Measurements from ENCODE around the gene ZNF135. TPM values are rescaled to one million over a fixed set of nuclear protein-coding genes. Genes with fewer than 3 reads are reported as not detected.

ZNF135 gene
- total RNA-seq (2014; rRNA removed; shearing (Covaris generic); ENCODE audit: low replicate concordance) = not detected in 2 replicates

DNA sequence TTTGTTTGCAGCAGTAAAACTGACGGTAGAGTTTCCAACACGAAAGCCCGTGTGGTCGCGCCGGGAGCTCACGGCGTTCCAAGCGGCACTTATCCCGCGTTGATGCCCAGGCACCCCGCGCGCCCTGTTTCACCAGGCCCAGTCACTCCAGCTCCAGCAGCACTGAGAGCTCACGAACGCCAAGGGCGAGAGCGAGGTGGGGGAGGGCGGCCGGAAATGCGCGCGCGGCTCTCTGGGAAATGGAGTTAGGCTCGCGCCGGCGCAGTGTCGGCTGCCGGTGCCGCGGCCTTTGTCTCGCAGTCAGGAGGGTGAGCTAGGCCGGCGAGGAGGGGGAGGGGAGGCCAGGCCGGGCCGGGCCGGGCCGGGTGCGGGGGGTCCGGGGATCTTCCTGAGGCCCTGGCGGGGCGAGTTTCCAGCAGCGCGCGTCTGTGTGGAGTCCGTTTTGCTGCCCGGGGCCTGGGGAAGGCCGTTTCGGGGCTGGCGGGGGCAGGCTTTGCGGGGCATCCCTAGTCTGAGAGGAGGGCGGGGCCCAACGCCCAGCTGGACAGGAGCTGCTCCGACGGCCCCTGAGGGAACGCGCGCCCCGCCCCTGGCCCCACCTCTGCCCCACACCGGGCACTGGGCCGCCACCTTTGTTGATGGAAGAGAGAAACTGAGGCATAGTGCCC lies at the start of gene ZNF135:
TSS of gene ZNF135 (plus strand) at position 280 of the 668 bp plus-strand sequence. CDS start 721 bp downstream, outside the sequence.
- H2AFZ ChIP-seq (ENCODE audit: low read length) = no peak within 1 kb of the TSS
- no peaks in the 10 kb centered on the region for H3K9me2 ChIP-seq (replicated peaks; ENCODE audit: insufficient read depth, low read length)
- H3K4me3 ChIP-seq (ENCODE audit: low read length) = no peak within 1 kb of the TSS
- H3K4me1 ChIP-seq (ENCODE audit: low read length) = no peaks in the 10 kb centered on the region
- H3K27ac ChIP-seq (ENCODE audit: low read length) = no peak within 1 kb of the TSS
- no peak within 1 kb of the TSS for H3K4me2 ChIP-seq (ENCODE audit: low read depth, low read length, poor library complexity, severe bottlenecking)
- peaks cover 31% of the 10 kb centered on the region for H3K9me3 ChIP-seq (ENCODE audit: low read length)
- no peaks in the 10 kb centered on the region for H3K36me3 ChIP-seq (ENCODE audit: insufficient read depth, low read length)
- H3K27me3 ChIP-seq (ENCODE audit: low read length) = no peaks in the 10 kb centered on the region
- no peak within 1 kb of the TSS for H3K9ac ChIP-seq (ENCODE audit: low read length)
- H4K20me1 ChIP-seq (ENCODE audit: insufficient read depth, low read depth, low read length) = no peaks in the 10 kb centered on the region
- DNase-seq = no peak
- no peaks in the 10 kb centered on the region for H3K79me2 ChIP-seq (ENCODE audit: low read length)

DNA sequence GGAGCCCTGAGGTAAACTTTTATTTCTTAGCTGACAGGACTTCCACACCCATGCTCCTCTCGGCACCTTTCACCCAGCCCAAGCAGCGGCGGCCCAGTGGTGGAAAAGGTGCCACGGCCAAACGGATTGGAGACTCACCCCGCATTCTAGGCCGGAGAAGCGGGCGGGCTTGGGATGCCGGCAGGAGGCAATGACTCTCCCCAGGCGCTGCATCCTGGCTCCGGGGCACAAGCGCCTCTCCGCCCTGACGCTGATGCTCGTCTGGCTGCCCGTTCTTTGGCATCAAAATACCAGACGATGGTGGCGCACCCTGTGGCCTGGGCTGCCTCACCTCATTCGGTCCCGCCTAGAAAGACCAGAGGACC lies 49.8 kb upstream of the ZNF135 start:
- no peaks in the 10 kb centered on the region for H3K4me1 ChIP-seq (ENCODE audit: low read length)
- no peaks in the 10 kb centered on the region for H3K27me3 ChIP-seq (ENCODE audit: low read length)
- H3K27ac ChIP-seq (ENCODE audit: low read length) = no peak overlapping the region
- no peaks in the 10 kb centered on the region for H3K36me3 ChIP-seq (ENCODE audit: insufficient read depth, low read length)
- no peak overlapping the region for H3K9ac ChIP-seq (ENCODE audit: low read length)
- no peaks in the 10 kb centered on the region for H4K20me1 ChIP-seq (ENCODE audit: insufficient read depth, low read depth, low read length)
- H3K9me3 ChIP-seq (ENCODE audit: low read length) = peaks cover 31% of the 10 kb centered on the region
- no peak for DNase-seq
- no peak overlapping the region for H3K4me2 ChIP-seq (ENCODE audit: low read depth, low read length, poor library complexity, severe bottlenecking)
- H3K79me2 ChIP-seq (ENCODE audit: low read length) = no peaks in the 10 kb centered on the region
- no peak overlapping the region for H2AFZ ChIP-seq (ENCODE audit: low read length)
- H3K9me2 ChIP-seq (replicated peaks; ENCODE audit: insufficient read depth, low read length) = no peaks in the 10 kb centered on the region
- H3K4me3 ChIP-seq (ENCODE audit: low read length) = no peak overlapping the region

- H3K9ac ChIP-seq (ENCODE audit: low read length) = no peak overlapping the region
- no peaks in the 10 kb centered on the region for H3K27me3 ChIP-seq (ENCODE audit: low read length)
- H3K9me2 ChIP-seq (replicated peaks; ENCODE audit: insufficient read depth, low read length) = no peaks in the 10 kb centered on the region
- no peaks in the 10 kb centered on the region for H3K36me3 ChIP-seq (ENCODE audit: insufficient read depth, low read length)
- no peaks in the 10 kb centered on the region for H4K20me1 ChIP-seq (ENCODE audit: insufficient read depth, low read depth, low read length)
- H2AFZ ChIP-seq (ENCODE audit: low read length) = no peak overlapping the region
- peaks cover 26% of the 10 kb centered on the region for H3K9me3 ChIP-seq (ENCODE audit: low read length)
- no peak for DNase-seq
- no peak overlapping the region for H3K4me2 ChIP-seq (ENCODE audit: low read depth, low read length, poor library complexity, severe bottlenecking)
- no peaks in the 10 kb centered on the region for H3K4me1 ChIP-seq (ENCODE audit: low read length)
- no peak overlapping the region for H3K4me3 ChIP-seq (ENCODE audit: low read length)
- no peaks in the 10 kb centered on the region for H3K79me2 ChIP-seq (ENCODE audit: low read length)
- no peak overlapping the region for H3K27ac ChIP-seq (ENCODE audit: low read length)
Measured at GRCh38 chr19:58009666-58010301, 49.3 kb upstream of the ZNF135 start.

- no peaks in the 10 kb centered on the region for H3K36me3 ChIP-seq (ENCODE audit: insufficient read depth, low read length)
- H3K9ac ChIP-seq (ENCODE audit: low read length) = no peak overlapping the region
- no peak overlapping the region for H2AFZ ChIP-seq (ENCODE audit: low read length)
- H3K27me3 ChIP-seq (ENCODE audit: low read length) = no peaks in the 10 kb centered on the region
- H3K9me2 ChIP-seq (replicated peaks; ENCODE audit: insufficient read depth, low read length) = no peaks in the 10 kb centered on the region
- H3K27ac ChIP-seq (ENCODE audit: low read length) = no peak overlapping the region
- no peak overlapping the region for H3K4me2 ChIP-seq (ENCODE audit: low read depth, low read length, poor library complexity, severe bottlenecking)
- DNase-seq = no peak
- no peak overlapping the region for H3K4me3 ChIP-seq (ENCODE audit: low read length)
- H4K20me1 ChIP-seq (ENCODE audit: insufficient read depth, low read depth, low read length) = no peaks in the 10 kb centered on the region
- no peaks in the 10 kb centered on the region for H3K79me2 ChIP-seq (ENCODE audit: low read length)
- peaks cover 26% of the 10 kb centered on the region for H3K9me3 ChIP-seq (ENCODE audit: low read length)
- H3K4me1 ChIP-seq (ENCODE audit: low read length) = no peaks in the 10 kb centered on the region
Measured at GRCh38 chr19:58010507-58010906, 48.6 kb upstream of the ZNF135 start.

DNA sequence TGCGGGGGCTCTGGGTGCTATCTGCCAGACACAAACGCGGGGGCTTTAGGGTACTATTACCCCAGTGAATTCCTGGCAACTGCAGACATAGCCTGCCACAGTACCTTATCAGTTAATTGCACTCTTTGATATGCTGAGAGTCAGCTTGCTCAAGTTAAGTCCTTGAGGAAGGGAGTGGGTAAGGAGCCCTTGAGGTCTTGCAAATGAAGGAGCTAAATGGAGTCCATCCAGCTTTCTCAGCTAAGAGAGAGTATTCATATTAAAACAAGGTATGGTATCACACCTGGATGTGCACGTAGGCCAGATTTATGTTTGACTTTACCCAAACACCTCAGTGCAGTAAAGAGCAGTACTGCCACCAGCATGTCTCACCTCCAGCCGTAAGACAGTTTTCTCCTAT lies 44.9 kb upstream of the ZNF135 start:
- no peak for DNase-seq

DNA sequence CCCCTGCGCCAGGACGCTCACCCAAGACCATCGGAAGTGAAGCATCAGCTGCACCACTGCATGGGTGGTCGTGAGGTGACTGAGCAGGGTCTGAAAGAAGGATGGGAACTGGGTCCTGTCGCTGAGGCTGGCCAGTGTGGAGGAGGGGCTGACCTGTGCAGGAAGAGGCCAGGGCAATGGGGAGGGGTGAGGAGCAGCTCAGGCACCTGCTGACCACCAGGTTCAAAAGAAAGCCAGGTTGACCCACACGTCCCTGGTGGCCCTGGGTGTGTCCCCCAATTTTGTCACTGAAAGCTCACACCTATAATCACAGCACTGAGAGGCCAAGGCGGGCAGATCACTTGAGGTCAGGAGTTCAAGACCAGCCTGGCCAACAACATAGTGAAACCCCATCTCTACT lies 39.0 kb upstream of the ZNF135 start:
- Histone ChIP-seq H3K27ac (ENCODE audit: low read length) (no peak overlapping the region), H3K9me2 (replicated peaks; ENCODE audit: insufficient read depth, low read length) (no peaks in the 10 kb centered on the region), H4K20me1 (ENCODE audit: insufficient read depth, low read depth, low read length) (no peaks in the 10 kb centered on the region), H3K4me1 (ENCODE audit: low read length) (no peaks in the 10 kb centered on the region), H3K79me2 (ENCODE audit: low read length) (no peaks in the 10 kb centered on the region), H3K4me3 (ENCODE audit: low read length) (no peak overlapping the region), H3K4me2 (ENCODE audit: low read depth, low read length, poor library complexity, severe bottlenecking) (no peak overlapping the region), H3K27me3 (ENCODE audit: low read length) (no peaks in the 10 kb centered on the region), H3K36me3 (ENCODE audit: insufficient read depth, low read length) (no peaks in the 10 kb centered on the region), H3K9me3 (ENCODE audit: low read length) (peaks cover 34% of the 10 kb centered on the region), H3K9ac (ENCODE audit: low read length) (no peak overlapping the region), H2AFZ (ENCODE audit: low read length) (no peak overlapping the region)
- no peak for DNase-seq

More for the DNA sequence above, 44.9 kb upstream of the ZNF135 start:
- H3K36me3 ChIP-seq (ENCODE audit: insufficient read depth, low read length) = no peaks in the 10 kb centered on the region
- H2AFZ ChIP-seq (ENCODE audit: low read length) = no peak overlapping the region
- H3K27ac ChIP-seq (ENCODE audit: low read length) = no peak overlapping the region
- peaks cover 18% of the 10 kb centered on the region for H3K9me3 ChIP-seq (ENCODE audit: low read length)
- H4K20me1 ChIP-seq (ENCODE audit: insufficient read depth, low read depth, low read length) = no peaks in the 10 kb centered on the region
- H3K9ac ChIP-seq (ENCODE audit: low read length) = no peak overlapping the region
- no peak overlapping the region for H3K4me3 ChIP-seq (ENCODE audit: low read length)
- no peak overlapping the region for H3K4me2 ChIP-seq (ENCODE audit: low read depth, low read length, poor library complexity, severe bottlenecking)
- H3K4me1 ChIP-seq (ENCODE audit: low read length) = no peaks in the 10 kb centered on the region
- no peaks in the 10 kb centered on the region for H3K27me3 ChIP-seq (ENCODE audit: low read length)
- no peaks in the 10 kb centered on the region for H3K9me2 ChIP-seq (replicated peaks; ENCODE audit: insufficient read depth, low read length)
- H3K79me2 ChIP-seq (ENCODE audit: low read length) = no peaks in the 10 kb centered on the region

GRCh38 chr19:58021541-58022282 lies 37.4 kb upstream of the ZNF135 start:
- Histone ChIP-seq H3K4me1 (ENCODE audit: low read length) (no peaks in the 10 kb centered on the region), H3K4me2 (ENCODE audit: low read depth, low read length, poor library complexity, severe bottlenecking) (no peak overlapping the region), H3K27me3 (ENCODE audit: low read length) (no peaks in the 10 kb centered on the region), H3K4me3 (ENCODE audit: low read length) (no peak overlapping the region), H3K9me2 (replicated peaks; ENCODE audit: insufficient read depth, low read length) (no peaks in the 10 kb centered on the region), H3K79me2 (ENCODE audit: low read length) (no peaks in the 10 kb centered on the region), H4K20me1 (ENCODE audit: insufficient read depth, low read depth, low read length) (no peaks in the 10 kb centered on the region), H3K36me3 (ENCODE audit: insufficient read depth, low read length) (no peaks in the 10 kb centered on the region), H2AFZ (ENCODE audit: low read length) (no peak overlapping the region), H3K9ac (ENCODE audit: low read length) (no peak overlapping the region), H3K9me3 (ENCODE audit: low read length) (peaks cover 42% of the 10 kb centered on the region), H3K27ac (ENCODE audit: low read length) (no peak overlapping the region)
- peak; percentile 48 for DNase-seq

DNA sequence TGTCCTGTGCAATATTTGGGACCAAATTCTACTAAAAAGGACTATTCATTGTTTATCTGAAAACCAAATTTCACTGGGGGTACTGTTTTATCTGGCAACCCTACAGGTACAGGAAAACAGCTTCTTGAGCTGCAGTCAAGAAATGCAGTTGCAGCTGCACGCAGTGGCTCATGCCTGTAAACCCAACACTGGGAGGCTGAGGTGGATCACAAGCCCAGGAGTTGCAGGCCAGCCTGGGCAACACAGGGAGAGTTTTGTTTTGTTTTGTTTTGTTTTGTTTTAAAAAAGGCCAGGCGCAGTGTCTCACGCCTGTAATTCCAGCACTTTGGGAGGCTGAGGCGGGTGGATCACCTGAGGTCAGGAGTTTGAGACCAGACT lies 36.8 kb upstream of the ZNF135 start:
- no peaks in the 10 kb centered on the region for H4K20me1 ChIP-seq (ENCODE audit: insufficient read depth, low read depth, low read length)
- no peaks in the 10 kb centered on the region for H3K27me3 ChIP-seq (ENCODE audit: low read length)
- H2AFZ ChIP-seq (ENCODE audit: low read length) = no peak overlapping the region
- H3K79me2 ChIP-seq (ENCODE audit: low read length) = no peaks in the 10 kb centered on the region
- no peaks in the 10 kb centered on the region for H3K4me1 ChIP-seq (ENCODE audit: low read length)
- no peaks in the 10 kb centered on the region for H3K9me2 ChIP-seq (replicated peaks; ENCODE audit: insufficient read depth, low read length)
- no peak overlapping the region for H3K4me3 ChIP-seq (ENCODE audit: low read length)
- no peak overlapping the region for H3K4me2 ChIP-seq (ENCODE audit: low read depth, low read length, poor library complexity, severe bottlenecking)
- no peak overlapping the region for H3K27ac ChIP-seq (ENCODE audit: low read length)
- H3K36me3 ChIP-seq (ENCODE audit: insufficient read depth, low read length) = no peaks in the 10 kb centered on the region
- no peak overlapping the region for H3K9ac ChIP-seq (ENCODE audit: low read length)
- no peak for DNase-seq
- H3K9me3 ChIP-seq (ENCODE audit: low read length) = peaks cover 39% of the 10 kb centered on the region
